ENCODE data around the gene DYNLRB2. TPM values are rescaled to one million over a fixed set of nuclear protein-coding genes. Genes with fewer than 3 reads are reported as not detected.

The DYNLRB2 gene
- total RNA-seq, 1 experiment from 2014 or later, result not detected

GRCh38 chr16:80546249-80546648 lies 5.5 kb downstream of the DYNLRB2 start:
- DNase-seq, result no peak
- Mint-ChIP-seq H3K27me3 (ENCODE audit: unreplicated experiment) (peaks cover 7% of the 10 kb centered on the region), H3K36me3 (ENCODE audit: insufficient read depth, unreplicated experiment) (no peaks in the 10 kb centered on the region), H3K9me3 (ENCODE audit: low read depth, unreplicated experiment) (peaks cover 2% of the 10 kb centered on the region), H3K27ac (ENCODE audit: unreplicated experiment) (no peak overlapping the region), H3K4me1 (ENCODE audit: low read depth, unreplicated experiment) (peaks cover 3% of the 10 kb centered on the region), H3K4me3 (ENCODE audit: low read depth, unreplicated experiment) (no peak overlapping the region)
- TF ChIP-seq, protein P1, sequence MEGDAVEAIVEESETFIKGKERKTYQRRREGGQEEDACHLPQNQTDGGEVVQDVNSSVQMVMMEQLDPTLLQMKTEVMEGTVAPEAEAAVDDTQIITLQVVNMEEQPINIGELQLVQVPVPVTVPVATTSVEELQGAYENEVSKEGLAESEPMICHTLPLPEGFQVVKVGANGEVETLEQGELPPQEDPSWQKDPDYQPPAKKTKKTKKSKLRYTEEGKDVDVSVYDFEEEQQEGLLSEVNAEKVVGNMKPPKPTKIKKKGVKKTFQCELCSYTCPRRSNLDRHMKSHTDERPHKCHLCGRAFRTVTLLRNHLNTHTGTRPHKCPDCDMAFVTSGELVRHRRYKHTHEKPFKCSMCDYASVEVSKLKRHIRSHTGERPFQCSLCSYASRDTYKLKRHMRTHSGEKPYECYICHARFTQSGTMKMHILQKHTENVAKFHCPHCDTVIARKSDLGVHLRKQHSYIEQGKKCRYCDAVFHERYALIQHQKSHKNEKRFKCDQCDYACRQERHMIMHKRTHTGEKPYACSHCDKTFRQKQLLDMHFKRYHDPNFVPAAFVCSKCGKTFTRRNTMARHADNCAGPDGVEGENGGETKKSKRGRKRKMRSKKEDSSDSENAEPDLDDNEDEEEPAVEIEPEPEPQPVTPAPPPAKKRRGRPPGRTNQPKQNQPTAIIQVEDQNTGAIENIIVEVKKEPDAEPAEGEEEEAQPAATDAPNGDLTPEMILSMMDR (IDR thresholded peaks at IDR 0.05; ENCODE audit: unreplicated experiment), result no peak
- no TSS peak for BruUV-seq (replicated peaks)
- CTCF ChIA-PET, result no interaction called here
- intact Hi-C loops (cut with micrococcal nuclease; ENCODE audit: unreplicated experiment), result no loop called here

DNA sequence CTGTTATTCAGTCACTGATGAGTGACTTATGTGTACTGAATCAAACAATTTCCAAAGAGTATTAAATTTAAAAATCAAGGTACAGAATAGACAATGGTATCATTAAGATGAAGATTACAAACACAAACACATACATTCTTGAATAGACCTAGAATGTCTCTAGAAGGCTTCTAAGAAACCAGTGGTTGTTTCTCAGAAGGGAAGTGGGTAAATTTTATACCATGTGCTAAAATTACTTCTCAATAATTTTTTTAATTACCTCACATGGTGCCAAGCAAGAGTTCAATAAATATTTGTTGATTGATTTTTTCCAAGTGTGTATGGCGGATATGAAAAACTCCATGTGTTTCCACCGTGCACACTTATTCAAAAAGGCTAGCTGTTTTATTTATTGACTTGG lies 6.4 kb downstream of the DYNLRB2 start:
- Mint-ChIP-seq H3K27ac (ENCODE audit: unreplicated experiment) (no peak overlapping the region), H3K9me3 (ENCODE audit: low read depth, unreplicated experiment) (no peaks in the 10 kb centered on the region), H3K27me3 (ENCODE audit: unreplicated experiment) (peaks cover 8% of the 10 kb centered on the region), H3K4me3 (ENCODE audit: low read depth, unreplicated experiment) (no peak overlapping the region), H3K36me3 (ENCODE audit: insufficient read depth, unreplicated experiment) (no peaks in the 10 kb centered on the region), H3K4me1 (ENCODE audit: low read depth, unreplicated experiment) (no peaks in the 10 kb centered on the region)
- DNase-seq, result no peak
- CTCF ChIA-PET, result no interaction called here
- TF ChIP-seq, protein P1 (IDR thresholded peaks at IDR 0.05; ENCODE audit: unreplicated experiment), result no peak
- intact Hi-C loops (cut with micrococcal nuclease; ENCODE audit: unreplicated experiment), result no loop called here
- no TSS peak for BruUV-seq (replicated peaks)

- Mint-ChIP-seq H3K4me1 (ENCODE audit: low read depth, unreplicated experiment) (no peaks in the 10 kb centered on the region), H3K4me3 (ENCODE audit: low read depth, unreplicated experiment) (no peak overlapping the region), H3K27me3 (ENCODE audit: unreplicated experiment) (peaks cover 28% of the 10 kb centered on the region), H3K36me3 (ENCODE audit: insufficient read depth, unreplicated experiment) (no peaks in the 10 kb centered on the region), H3K9me3 (ENCODE audit: low read depth, unreplicated experiment) (no peaks in the 10 kb centered on the region), H3K27ac (ENCODE audit: unreplicated experiment) (no peak overlapping the region)
- TF ChIP-seq, protein P1 (IDR thresholded peaks at IDR 0.05; ENCODE audit: unreplicated experiment), result no peak
- intact Hi-C loops (cut with micrococcal nuclease; ENCODE audit: unreplicated experiment), result no loop called here
- no peak for DNase-seq
- CTCF ChIA-PET, result no interaction called here
- no TSS peak for BruUV-seq (replicated peaks)
These were observed 11.5 kb downstream of the DYNLRB2 start for GRCh38 chr16:80552277-80552676.

- CTCF ChIA-PET, result no interaction called here
- no peaks in the 10 kb centered on the region for H3K36me3 Mint-ChIP-seq (ENCODE audit: insufficient read depth, unreplicated experiment)
- TF ChIP-seq, protein P1 (IDR thresholded peaks at IDR 0.05; ENCODE audit: unreplicated experiment), result no peak
- BruUV-seq (replicated peaks), result no TSS peak
- no peak overlapping the region for H3K27ac Mint-ChIP-seq (ENCODE audit: unreplicated experiment)
- H3K27me3 Mint-ChIP-seq (ENCODE audit: unreplicated experiment), result peaks cover 35% of the 10 kb centered on the region
- H3K4me1 Mint-ChIP-seq (ENCODE audit: low read depth, unreplicated experiment), result no peaks in the 10 kb centered on the region
- H3K4me3 Mint-ChIP-seq (ENCODE audit: low read depth, unreplicated experiment), result no peak overlapping the region
- H3K9me3 Mint-ChIP-seq (ENCODE audit: low read depth, unreplicated experiment), result no peaks in the 10 kb centered on the region
- intact Hi-C loops (cut with micrococcal nuclease; ENCODE audit: unreplicated experiment), result no loop called here
- DNase-seq, result no peak
These were observed 13.2 kb downstream of the DYNLRB2 start for GRCh38 chr16:80554033-80554432.

Measured in Calu3 (cell line).